Caco-2 (cell line): Measurements from ENCODE around the gene COX14. TPM values are rescaled to one million over a fixed set of nuclear protein-coding genes. Genes with fewer than 3 reads are reported as not detected.

Source experiments
- BruUV-seq: library from RNA; stranded (reverse); fragments of 400-500 nt; replicated peaks from 2 replicates; lab custom pipeline; 2021; lab: Mats Ljungman, UMichigan
- CTCF ChIA-PET: fragments of 300-600 bp; sonication (Branson Sonifier 250); formaldehyde crosslinking; loops from one replicate; lab custom pipeline; 2022; ENCODE audit warnings: antibody characterized with exemption; lab: Charles Lee
- POLR2A ChIA-PET: fragments of 300-600 bp; sonication (Branson Sonifier 250); formaldehyde crosslinking; loops from one replicate; lab custom pipeline; 2022; ENCODE audit warnings: antibody characterized with exemption; lab: Charles Lee
- DNase-seq, 2 experiments: peaks; one replicate each; pipeline versions ENCODE4 v3.0.0 to v3.0.0-alpha.2; 2020 to 2022
- H3K27me3 ChIP-seq: replicated peaks from 2 replicates; pipeline ENCODE4 v1.6.0; 2011; ENCODE audit warnings: low read length; ENCODE audit not compliant: control insufficient read depth, insufficient read depth
- H3K36me3 ChIP-seq: 2 replicates; pipeline ENCODE4 v1.5.1; 2011; ENCODE audit warnings: low read length; ENCODE audit not compliant: control insufficient read depth, insufficient read depth
- H3K4me1 ChIP-seq: fragments of 250-450 bp; sonication (Bioruptor Pico); 2 replicates; pipeline ENCODE4 v1.5.1; 2020; ENCODE audit warnings: mild to moderate bottlenecking
- H3K4me3 ChIP-seq: 2 replicates; pipeline ENCODE4 v1.5.1; 2011; ENCODE audit warnings: low read depth, mild to moderate bottlenecking, control low read depth, low read length
- H3K9me3 ChIP-seq: fragments of 250-450 bp; sonication (Bioruptor Pico); 2 replicates; pipeline ENCODE4 v1.5.1; 2020; ENCODE audit warnings: mild to moderate bottlenecking, moderate library complexity
- H3K27ac Mint-ChIP-seq: one replicate; pipeline ENCODE4 v1.8.0; 2022; ENCODE audit warnings: mixed read lengths; ENCODE audit not compliant: unreplicated experiment
- H3K27me3 Mint-ChIP-seq: one replicate; pipeline ENCODE4 v1.8.0; 2022; ENCODE audit warnings: mixed read lengths; ENCODE audit not compliant: insufficient read depth, unreplicated experiment
- H3K36me3 Mint-ChIP-seq: one replicate; pipeline ENCODE4 v1.8.0; 2022; ENCODE audit warnings: mild to moderate bottlenecking, mixed read lengths; ENCODE audit not compliant: insufficient read depth, unreplicated experiment
- H3K4me1 Mint-ChIP-seq: one replicate; pipeline ENCODE4 v1.8.0; 2022; ENCODE audit warnings: low read depth, mixed read lengths; ENCODE audit not compliant: unreplicated experiment
- H3K4me3 Mint-ChIP-seq: one replicate; pipeline ENCODE4 v1.8.0; 2022; ENCODE audit warnings: mild to moderate bottlenecking, moderate library complexity, mixed read lengths; ENCODE audit not compliant: unreplicated experiment
- H3K9me3 Mint-ChIP-seq: one replicate; pipeline ENCODE4 v1.8.0; 2022; ENCODE audit warnings: mixed read lengths; ENCODE audit not compliant: unreplicated experiment
- CTCF ChIP-seq, 2 experiments: fragments of 200-600 bp in 1 of 2; IDR thresholded peaks; 1 replicate in 1 of 2; 2 replicates in 1 of 2; pipeline versions ENCODE4 v1.5.1 to v1.8.0; 2011 to 2022; ENCODE audit warnings: antibody characterized with exemption in 1 of 2, control low read depth in 1 of 2, inconsistent platforms in 1 of 2, low read depth in 1 of 2, low read length in 1 of 2, mild to moderate bottlenecking in 1 of 2, moderate library complexity in 1 of 2; ENCODE audit not compliant: insufficient read depth in 1 of 2, severe bottlenecking in 1 of 2, unreplicated experiment in 1 of 2
- intact Hi-C: fragments of 100-400 bp; cut with micrococcal nuclease; formaldehyde crosslinking; loops from one replicate; pipeline ENCODE4 v1.10.0; 2022; ENCODE audit not compliant: unreplicated experiment
- total RNA-seq: library from RNA; stranded (reverse); gene quantifications from 2 replicates; pipeline ENCODE4 v1.2.3, GENCODE V29; 2022

The COX14 gene
- total RNA-seq, 1 experiment from 2014 or later = 86.3 TPM

- no peaks in the 10 kb centered on the region for H3K9me3 Mint-ChIP-seq
- peaks cover 8% of the 10 kb centered on the region for H3K4me1 Mint-ChIP-seq
- Histone ChIP-seq H3K9me3 (peaks cover 7% of the 10 kb centered on the region), H3K27me3 (no peaks in the 10 kb centered on the region), H3K4me1 (peaks cover 18% of the 10 kb centered on the region; the same call in 1 of the 2 replicates), H3K36me3 (no peaks in the 10 kb centered on the region), H3K4me3 (no peak overlapping the region)
- peaks cover 11% of the 10 kb centered on the region for H3K36me3 Mint-ChIP-seq
- ChIA-PET CTCF (interaction anchor here (3.0 kb wide), 1 partner anchor 32 kb away, joined by 16 read pairs; no protein-coding TSS in a partner anchor), POLR2A (no interaction called here)
- intact Hi-C loops = no loop called here
- no peak for TF ChIP-seq CTCF (IDR thresholded peaks at IDR 0.05; ENCODE audit: insufficient read depth in 1 of 2, low read depth in 1 of 2, low read length in 1 of 2, severe bottlenecking in 1 of 2, unreplicated experiment in 1 of 2)
- no peaks in the 10 kb centered on the region for H3K27me3 Mint-ChIP-seq
- DNase-seq = no peak
- BruUV-seq = no TSS peak
- H3K27ac Mint-ChIP-seq = no peak overlapping the region
- H3K4me3 Mint-ChIP-seq = peak overlapping the region; percentile 31
These were observed 52.9 kb downstream of the COX14 start for GRCh38 chr12:50164963-50165362.

- H3K9me3 Mint-ChIP-seq = no peaks in the 10 kb centered on the region
- DNase-seq = peak in 1 of 2 experiments; percentile 51
- no peak for TF ChIP-seq CTCF (IDR thresholded peaks at IDR 0.05; ENCODE audit: insufficient read depth in 1 of 2, low read depth in 1 of 2, low read length in 1 of 2, severe bottlenecking in 1 of 2, unreplicated experiment in 1 of 2)
- POLR2A ChIA-PET = interaction anchor here (1.2 to 2.0 kb wide), 7 partner anchors 24 to 426 kb away, joined by 3 to 24 read pairs (median 8); partner anchors contain the start of genes COX14, LIMA1, SMARCD1 and TMBIM6
- intact Hi-C loops = loop anchor here (1.0 to 2.0 kb wide), 5 partner anchors 23 to 92 kb away; partner anchors contain the start of genes COX14 and SMARCD1
- H3K4me3 Mint-ChIP-seq = peak overlapping the region; percentile 80
- H3K4me1 ChIP-seq = peaks cover 11% of the 10 kb centered on the region; the same call in 1 of the 2 replicates
- no peaks in the 10 kb centered on the region for H3K27me3 Mint-ChIP-seq
- H3K9me3 ChIP-seq = peaks cover 12% of the 10 kb centered on the region
- H3K27ac Mint-ChIP-seq = peak overlapping the region; percentile 77
- no peaks in the 10 kb centered on the region for H3K27me3 ChIP-seq
- H3K4me3 ChIP-seq = peak overlapping the region; percentile 63
- CTCF ChIA-PET = interaction anchor here (0.6 to 3.0 kb wide), 14 partner anchors 9 to 1511 kb away, joined by 3 to 37 read pairs (median 8); partner anchors contain the start of genes COX14 and SMARCD1
- BruUV-seq = no TSS peak
- peaks cover 15% of the 10 kb centered on the region for H3K36me3 Mint-ChIP-seq
- H3K36me3 ChIP-seq = no peaks in the 10 kb centered on the region
- peaks cover 8% of the 10 kb centered on the region for H3K4me1 Mint-ChIP-seq
These were observed 54.7 kb downstream of the COX14 start for GRCh38 chr12:50166799-50167048.

- H3K9me3 ChIP-seq = peaks cover 12% of the 10 kb centered on the region
- Mint-ChIP-seq H3K36me3 (peaks cover 15% of the 10 kb centered on the region), H3K27me3 (no peaks in the 10 kb centered on the region), H3K27ac (peak within 1 kb of the TSS; percentile 77), H3K4me3 (peak within 1 kb of the TSS; percentile 80), H3K4me1 (peaks cover 8% of the 10 kb centered on the region), H3K9me3 (no peaks in the 10 kb centered on the region)
- POLR2A ChIA-PET = interaction anchor here (0.5 to 2.0 kb wide), 14 partner anchors 10 to 854 kb away, joined by 3 to 24 read pairs (median 4); partner anchors contain the start of genes COX14, LIMA1, SMARCD1 and TMBIM6
- H3K4me1 ChIP-seq = peaks cover 11% of the 10 kb centered on the region; the same call in 1 of the 2 replicates
- TF ChIP-seq CTCF (IDR thresholded peaks at IDR 0.05; ENCODE audit: insufficient read depth in 1 of 2, low read depth in 1 of 2, low read length in 1 of 2, severe bottlenecking in 1 of 2, unreplicated experiment in 1 of 2) = peak in 1 of 2 experiments; percentile 64
- BruUV-seq = no TSS peak
- H3K36me3 ChIP-seq = no peaks in the 10 kb centered on the region
- CTCF ChIA-PET = interaction anchor here (0.7 to 3.0 kb wide), 16 partner anchors 9 to 147 kb away, joined by 3 to 37 read pairs (median 8); partner anchors contain the start of genes COX14 and SMARCD1
- peak; percentile 99 to 100 for DNase-seq
- H3K4me3 ChIP-seq = peak within 1 kb of the TSS; percentile 63
- no peaks in the 10 kb centered on the region for H3K27me3 ChIP-seq
- intact Hi-C loops = loop anchor here (1.0 to 2.0 kb wide), 5 partner anchors 24 to 92 kb away; partner anchors contain the start of genes COX14 and SMARCD1
These were observed 55.2 kb downstream of the COX14 start, which contains the start of gene CERS5 for GRCh38 chr12:50167049-50167828. Gene CERS5 (minus strand): TSS chr12:50167369. CDS start chr12:50167297, 72 bp downstream.
